GM23338 (cell line): ENCODE data around the gene MAP4K4. TPM values are rescaled to one million over a fixed set of nuclear protein-coding genes. Genes with fewer than 3 reads are reported as not detected.

Experiments
- ATAC-seq: fragments of 200-7000 bp; cut with Tn5 transposase; 3 replicates; pipeline ENCODE4 v1.9.1; 2020
- DNase-seq: peaks from one replicate; pipeline ENCODE4 v3.0.0-alpha.2; 2015; ENCODE audit warnings: low spot score
- H2AFZ ChIP-seq: fragments of 200-600 bp; sonication (generic); 2 replicates; pipeline ENCODE4 v1.8.0; 2016; ENCODE audit warnings: antibody characterized with exemption, mild to moderate bottlenecking, moderate library complexity
- H3F3A ChIP-seq: fragments of 200-600 bp; sonication (generic); replicated peaks from 2 replicates; pipeline ENCODE4 v1.8.0; 2017; ENCODE audit warnings: antibody characterized with exemption, mixed run types, low read depth
- H3K27ac ChIP-seq: fragments of 200-600 bp; sonication (generic); 2 replicates; pipeline ENCODE4 v1.6.1; 2016; ENCODE audit warnings: low read depth
- H3K27me3 ChIP-seq: fragments of 200-600 bp; sonication (generic); 2 replicates; pipeline ENCODE4 v1.8.0; 2016; ENCODE audit warnings: mild to moderate bottlenecking, mixed run types, moderate library complexity; ENCODE audit not compliant: insufficient read depth
- H3K36me3 ChIP-seq: fragments of 200-600 bp; sonication (generic); 2 replicates; pipeline ENCODE4 v1.8.0; 2016; ENCODE audit warnings: mild to moderate bottlenecking; ENCODE audit not compliant: insufficient read depth
- H3K4me1 ChIP-seq: fragments of 200-600 bp; sonication (generic); 2 replicates; pipeline ENCODE4 v1.8.0; 2016; ENCODE audit warnings: mild to moderate bottlenecking, moderate library complexity; ENCODE audit not compliant: insufficient read depth
- H3K4me2 ChIP-seq: fragments of 200-600 bp; sonication (generic); 2 replicates; pipeline ENCODE4 v1.7.1; 2017; ENCODE audit warnings: mixed run types
- H3K4me3 ChIP-seq: fragments of 200-600 bp; sonication (generic); 2 replicates; pipeline ENCODE4 v1.6.1; 2016; ENCODE audit warnings: mixed run types
- H3K79me2 ChIP-seq: fragments of 200-600 bp; sonication (generic); replicated peaks from 2 replicates; pipeline ENCODE4 v1.8.0; 2017; ENCODE audit warnings: mild to moderate bottlenecking; ENCODE audit not compliant: insufficient read depth
- H3K9me2 ChIP-seq: fragments of 200-600 bp; sonication (generic); 2 replicates; pipeline ENCODE4 v1.8.0; 2017; ENCODE audit not compliant: insufficient read depth
- H4K20me1 ChIP-seq: fragments of 200-600 bp; sonication (generic); replicated peaks from 2 replicates; pipeline ENCODE4 v1.8.0; 2017; ENCODE audit warnings: mild to moderate bottlenecking; ENCODE audit not compliant: insufficient read depth
- H3K27ac Mint-ChIP-seq: 2 replicates; pipeline ENCODE4 v1.8.0; 2020; ENCODE audit warnings: inconsistent platforms, mild to moderate bottlenecking, moderate library complexity, mixed read lengths
- H3K27me3 Mint-ChIP-seq: 3 replicates; pipeline ENCODE4 v1.8.0; 2022; ENCODE audit warnings: low read depth, mild to moderate bottlenecking, moderate library complexity, mixed read lengths, inconsistent platforms; ENCODE audit not compliant: insufficient read depth, poor library complexity
- H3K36me3 Mint-ChIP-seq: 3 replicates; pipeline ENCODE4 v1.8.0; 2021; ENCODE audit warnings: low read depth, mild to moderate bottlenecking, inconsistent platforms, moderate library complexity, mixed read lengths
- H3K4me1 Mint-ChIP-seq: 3 replicates; pipeline ENCODE4 v1.8.0; 2020; ENCODE audit warnings: mild to moderate bottlenecking, inconsistent platforms, mixed read lengths
- H3K4me3 Mint-ChIP-seq: 3 replicates; pipeline ENCODE4 v1.8.0; 2021; ENCODE audit warnings: moderate library complexity, mild to moderate bottlenecking, inconsistent platforms, mixed read lengths
- H3K9me3 Mint-ChIP-seq: 3 replicates; pipeline ENCODE4 v1.8.0; 2020; ENCODE audit warnings: moderate library complexity, mild to moderate bottlenecking, inconsistent platforms, mixed read lengths
- CTCF ChIP-seq, 2 experiments: fragments of 200-600 bp in 1 of 2; sonication (generic) in 1 of 2; conservative IDR thresholded peaks; 2 replicates each; pipeline versions ENCODE4 v1.5.1 to v1.6.1; 2016 to 2017; ENCODE audit warnings: antibody characterized with exemption in 2 of 2, low read depth in 2 of 2, mild to moderate bottlenecking in 2 of 2, moderate library complexity in 1 of 2
- EZH2phosphoT487 ChIP-seq: fragments of 200-600 bp; sonication (generic); IDR thresholded peaks from one replicate; pipeline ENCODE4 v1.8.1; 2018; ENCODE audit warnings: antibody characterized with exemption; ENCODE audit not compliant: unreplicated experiment
- JUNB ChIP-seq: IDR thresholded peaks from one replicate; pipeline ENCODE4 v1.6.1; 2016; ENCODE audit warnings: antibody characterized with exemption; ENCODE audit not compliant: unreplicated experiment
- NANOG ChIP-seq: IDR thresholded peaks from 2 replicates; pipeline ENCODE4 v1.6.1; 2016; ENCODE audit warnings: antibody characterized with exemption, borderline replicate concordance
- POLR2AphosphoS5 ChIP-seq: IDR thresholded peaks from 2 replicates; pipeline ENCODE4 v1.6.1; 2016; ENCODE audit warnings: antibody characterized with exemption, low read depth
- STAT1 ChIP-seq: IDR thresholded peaks from one replicate; pipeline ENCODE4 v1.6.1; 2016; ENCODE audit warnings: antibody characterized with exemption; ENCODE audit not compliant: unreplicated experiment
- ZNF462 ChIP-seq: fragments of 250-450 bp; sonication (Bioruptor Pico); IDR thresholded peaks from 2 replicates; pipeline ENCODE4 v1.5.0; 2020; ENCODE audit warnings: mild to moderate bottlenecking, moderate library complexity
- polyA plus RNA-seq: library from polyadenylated mRNA; unstranded; fragments of >200 nt; fragmentation: Nextera tagmentation; extraction: Ambion mirVana; gene quantifications from 2 replicates; pipeline ENCODE4 v1.2.1, GENCODE V29; 2016
- total RNA-seq: library from RNA; depleted of rRNA; stranded (reverse); fragments of >200 nt; shearing (Covaris generic); gene quantifications from 2 replicates; pipeline ENCODE4 v1.2.3, GENCODE V29; 2014

The MAP4K4 gene
- total and polyA plus RNA-seq, 2 experiments from 2014 or later: 34.6 to 99.2 TPM

GRCh38 chr2:101710471-101711318 lies 13.2 kb downstream of the MAP4K4 start (continued):
- TF ChIP-seq ZNF462 (no peak), POLR2AphosphoS5 (no peak), CTCF (conservative IDR thresholded peaks at IDR 0.05; ENCODE audit: low read depth in 2 of 2) (no peak), JUNB (no peak), STAT1 (no peak)

- peaks cover 99% of the 10 kb centered on the region for H3K79me2 ChIP-seq
- TF ChIP-seq ZNF462 (no peak), EZH2phosphoT487 (no peak), NANOG (no peak), JUNB (no peak)
Observed at GRCh38 chr2:101714118-101714517, 16.6 kb downstream of the MAP4K4 start.

More at GRCh38 chr2:101714118-101714517, 16.6 kb downstream of the MAP4K4 start:
- Histone ChIP-seq H3K4me1 (peaks cover 42% of the 10 kb centered on the region), H2AFZ (no peak overlapping the region), H3F3A (no peaks in the 10 kb centered on the region), H3K36me3 (no peaks in the 10 kb centered on the region), H3K4me2 (no peak overlapping the region), H3K9me2 (no peaks in the 10 kb centered on the region), H4K20me1 (peaks cover 48% of the 10 kb centered on the region), H3K27me3 (no peaks in the 10 kb centered on the region), H3K27ac (no peak overlapping the region), H3K4me3 (no peak overlapping the region)
- ATAC-seq: no peak
- Mint-ChIP-seq H3K27ac (no peak overlapping the region), H3K36me3 (peaks cover 11% of the 10 kb centered on the region; the same call in 2 of the 3 replicates), H3K9me3 (no peaks in the 10 kb centered on the region; the same call in 2 of the 3 replicates), H3K27me3 (peaks cover 2% of the 10 kb centered on the region), H3K4me3 (no peak overlapping the region), H3K4me1 (peaks cover 59% of the 10 kb centered on the region)
- no peak for DNase-seq
